Esophagus muscularis mucosa (tissue), 4 donors: Measurements from ENCODE around the gene PCDHGA3. TPM values are rescaled to one million over a fixed set of nuclear protein-coding genes. Genes with fewer than 3 reads are reported as not detected.
A peak's percentile ranks its signal among the peaks of the same experiment; 100 is the strongest.

ENCODE experiments used
- DNase-seq: peaks from one replicate; pipeline ENCODE4 v3.0.0-alpha.2; 2017; ENCODE audit errors: extremely low spot score
- H3K27ac ChIP-seq, 4 donors: fragments of 200-600 bp; sonication (generic); replicated peaks in 1 of 4; 1 replicate in 3 of 4; 2 replicates in 1 of 4; pipeline ENCODE4 v1.5.1; 2016 to 2019; ENCODE audit warnings: mild to moderate bottlenecking in 1 of 4
- H3K27me3 ChIP-seq, 4 donors: fragments of 200-600 bp; sonication (generic); one replicate each; pipeline versions ENCODE4 v1.5.1 to v1.6.0; 2016 to 2019
- H3K36me3 ChIP-seq, 4 donors: fragments of 200-600 bp; sonication (generic); one replicate each; pipeline ENCODE4 v1.5.1; 2016 to 2019
- H3K4me1 ChIP-seq, 4 donors: fragments of 200-600 bp; sonication (generic); one replicate each; pipeline ENCODE4 v1.5.1; 2016 to 2019
- H3K4me3 ChIP-seq, 4 donors: fragments of 200-600 bp; sonication (generic); 1 replicate in 2 of 4; 2 replicates in 2 of 4; pipeline ENCODE4 v1.5.1; 2016 to 2019; ENCODE audit warnings: mild to moderate bottlenecking in 4 of 4, moderate library complexity in 1 of 4
- H3K9me3 ChIP-seq, 4 donors: fragments of 200-600 bp; sonication (generic); 1 replicate in 3 of 4; 2 replicates in 1 of 4; pipeline ENCODE4 v1.5.1; 2016 to 2019
- CTCF ChIP-seq, 3 experiments: fragments of 200-600 bp in 2 of 3; fragments of 450-650 bp in 1 of 3; sonication (generic) in 2 of 3; IDR thresholded peaks; one replicate each; pipeline ENCODE4 v1.5.1; 2017 to 2019; ENCODE audit warnings: antibody characterized with exemption in 3 of 3, mild to moderate bottlenecking in 2 of 3, moderate library complexity in 1 of 3
- EP300 ChIP-seq: sonication (generic); formaldehyde crosslinking; IDR thresholded peaks from one replicate; pipeline ENCODE4 v1.6.1; 2017; ENCODE audit warnings: antibody characterized with exemption
- POLR2A ChIP-seq: fragments of 450-650 bp; IDR thresholded peaks from one replicate; pipeline ENCODE4 v1.6.1; 2017; ENCODE audit warnings: antibody characterized with exemption, moderate library complexity, mild to moderate bottlenecking, low read depth
- POLR2AphosphoS5 ChIP-seq, 2 donors: sonication (generic); formaldehyde crosslinking; IDR thresholded peaks; one replicate each; pipeline ENCODE4 v1.6.1; 2017; ENCODE audit warnings: antibody characterized with exemption in 2 of 2
- WGBS: methylation state at CpG from one replicate; pipeline ENCODE4 v1.1.5; 2018; 5-methylcytosine and 5-hydroxymethylcytosine counted together
- intact Hi-C: fragments of 100-400 bp; cut with DNase I; formaldehyde crosslinking; loops from one replicate; pipeline ENCODE4 v1.15.1; 2023
- total RNA-seq, 4 donors: library from RNA; depleted of rRNA; stranded (reverse); fragments of >200 nt; gene quantifications; one replicate each; pipeline versions ENCODE4 v1.1.0 to v1.2.1, GENCODE V29; 2016

PCDHGA3 gene
- total RNA-seq, 4 donors from 2014 or later, result 1.7 to 2.6 (median 1.8) TPM

- H3K4me1 ChIP-seq, result no peaks in the 10 kb centered on the region
- peak within 1 kb of the TSS; percentile 14 to 31 (median 28) for H3K4me3 ChIP-seq
- intact Hi-C loops, result no loop called here
- H3K27me3 ChIP-seq, result peaks cover 0 to 43% (median 0%) of the 10 kb centered on the region in 4 donors
- no peak for DNase-seq
- peaks cover 5 to 100% (median 97%) of the 10 kb centered on the region in 4 donors for H3K9me3 ChIP-seq
- H3K27ac ChIP-seq, result no peak within 1 kb of the TSS
- no peaks in the 10 kb centered on the region for H3K36me3 ChIP-seq
- TF ChIP-seq CTCF (IDR thresholded peaks at IDR 0.05) (peak in 1 of 3 experiments; percentile 3), EP300 (no peak)
- 19% methylated on average over 31 of the region's 34 CpGs for WGBS
Measured at GRCh38 chr5:141363952-141364660, 20.5 kb downstream of the PCDHGA3 start, which contains the start of gene PCDHGA5. TSS of gene PCDHGA5 (plus strand) at chr5:141364162. CDS start at chr5:141364331, 169 bp downstream.

DNA sequence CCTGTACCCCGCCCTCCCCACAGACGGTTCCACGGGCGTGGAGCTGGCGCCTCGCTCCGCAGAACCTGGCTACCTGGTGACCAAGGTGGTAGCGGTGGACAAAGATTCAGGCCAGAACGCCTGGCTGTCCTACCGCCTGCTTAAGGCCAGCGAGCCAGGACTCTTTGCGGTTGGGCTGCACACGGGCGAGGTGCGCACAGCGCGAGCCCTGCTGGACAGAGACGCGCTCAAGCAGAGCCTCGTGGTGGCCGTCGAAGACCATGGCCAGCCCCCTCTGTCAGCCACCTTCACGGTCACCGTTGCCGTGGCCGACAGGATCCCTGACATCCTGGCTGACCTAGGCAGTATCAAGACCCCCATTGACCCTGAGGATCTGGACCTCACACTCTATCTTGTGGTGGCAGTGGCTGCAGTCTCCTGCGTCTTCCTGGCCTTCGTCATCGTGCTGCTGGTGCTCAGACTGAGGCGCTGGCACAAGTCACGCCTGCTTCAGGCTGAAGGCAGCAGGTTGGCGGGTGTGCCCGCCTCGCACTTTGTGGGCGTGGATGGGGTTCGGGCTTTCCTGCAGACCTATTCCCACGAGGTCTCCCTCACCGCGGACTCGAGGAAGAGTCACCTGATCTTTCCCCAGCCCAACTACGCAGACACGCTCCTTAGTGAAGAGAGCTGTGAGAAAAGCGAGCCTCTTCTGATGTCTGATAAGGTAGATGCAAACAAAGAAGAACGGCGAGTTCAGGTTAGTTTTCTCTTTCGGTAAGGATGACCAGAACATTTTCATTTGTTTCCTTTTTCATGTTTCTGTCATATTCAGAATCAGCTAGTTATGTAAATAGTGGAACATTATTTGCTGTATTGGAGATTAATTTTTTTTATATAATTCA is 22.6 kb downstream of the PCDHGA3 start:
- Histone ChIP-seq H3K27me3 (peaks cover 0 to 38% (median 0%) of the 10 kb centered on the region in 4 donors), H3K4me1 (no peaks in the 10 kb centered on the region), H3K9me3 (peaks cover 9 to 100% (median 97%) of the 10 kb centered on the region in 4 donors), H3K27ac (no peak overlapping the region), H3K36me3 (no peaks in the 10 kb centered on the region), H3K4me3 (no peak overlapping the region)
- intact Hi-C loops, result no loop called here
- DNase-seq, result no peak
- 46% methylated on average over 16 of the region's 46 CpGs for WGBS
- TF ChIP-seq CTCF (IDR thresholded peaks at IDR 0.05) (no peak), EP300 (no peak), POLR2A (no peak), POLR2AphosphoS5 (IDR thresholded peaks at IDR 0.05) (no peak)

GRCh38 chr5:141369994-141370848 is 26.6 kb downstream of the PCDHGA3 start, which contains the start of gene PCDHGB3:
TSS of gene PCDHGB3 (plus strand) at chr5:141370242. CDS start at chr5:141370395, 153 bp downstream.
- TF ChIP-seq POLR2AphosphoS5 (IDR thresholded peaks at IDR 0.05) (no peak), CTCF (IDR thresholded peaks at IDR 0.05) (peak in 2 of 3 experiments; percentile 20 to 22)
- peaks cover 18 to 100% (median 100%) of the 10 kb centered on the region in 4 donors for H3K9me3 ChIP-seq
- H3K27ac ChIP-seq, result no peak within 1 kb of the TSS
- no peak for DNase-seq
- H3K4me3 ChIP-seq, result peak within 1 kb of the TSS in 3 of 4 donors; percentile 6 to 40 (median 22)
- H3K4me1 ChIP-seq, result peaks cover 0 to 7% (median 0%) of the 10 kb centered on the region in 4 donors
- WGBS, result 24% methylated on average over 32 of the region's 32 CpGs
- intact Hi-C loops, result no loop called here
- peaks cover 0 to 13% (median 0%) of the 10 kb centered on the region in 4 donors for H3K27me3 ChIP-seq
- no peaks in the 10 kb centered on the region for H3K36me3 ChIP-seq

- Histone ChIP-seq H3K36me3 (no peaks in the 10 kb centered on the region), H3K4me1 (peaks cover 0 to 7% (median 0%) of the 10 kb centered on the region in 4 donors), H3K9me3 (peaks cover 18 to 99% (median 99%) of the 10 kb centered on the region in 4 donors), H3K27ac (no peak overlapping the region), H3K27me3 (no peaks in the 10 kb centered on the region), H3K4me3 (no peak overlapping the region)
- DNase-seq, result no peak
- TF ChIP-seq CTCF (IDR thresholded peaks at IDR 0.05) (no peak), POLR2AphosphoS5 (IDR thresholded peaks at IDR 0.05) (no peak), EP300 (no peak), POLR2A (no peak)
- WGBS, result 42% methylated on average over 62 of the region's 69 CpGs
- intact Hi-C loops, result no loop called here
Measured at GRCh38 chr5:141371572-141372475, 28.2 kb downstream of the PCDHGA3 start.
